ENCODE results near the gene DACT3. TPM values are rescaled to one million over a fixed set of nuclear protein-coding genes. Genes with fewer than 3 reads are reported as not detected.

DACT3 gene
- total and polyA plus RNA-seq, 7 experiments from 2014 or later = 0.07 to 1.3 (median 0.19) TPM; not detected in 2

GRCh38 chr19:46691104-46691503 lies 30.1 kb upstream of the DACT3 start:
- Histone ChIP-seq H3K4me1 (ENCODE audit: control insufficient read depth in 2 of 2, insufficient read depth in 2 of 2, low read length in 2 of 2) (no peaks in the 10 kb centered on the region), H3K4me3 (ENCODE audit: low read length) (no peak overlapping the region), H3K27ac (ENCODE audit: low read depth, low read length) (peak overlapping the region; percentile 49), H3K9me3 (ENCODE audit: control insufficient read depth in 2 of 3, low read length in 3 of 3) (no peaks in the 10 kb centered on the region), H3K36me3 (ENCODE audit: control insufficient read depth in 2 of 3, insufficient read depth in 3 of 3, low read length in 3 of 3) (peaks cover 49 to 95% (median 52%) of the 10 kb centered on the region in 3 experiments), H3K27me3 (ENCODE audit: control insufficient read depth in 2 of 2, insufficient read depth in 2 of 2, low read length in 2 of 2) (no peaks in the 10 kb centered on the region)
- Mint-ChIP-seq H3K27me3 (no peaks in the 10 kb centered on the region), H3K9me3 (peaks cover 0 to 2% (median 0%) of the 10 kb centered on the region in 11 donors), H3K4me3 (no peak overlapping the region), H3K4me1 (peaks cover 0 to 5% (median 0%) of the 10 kb centered on the region in 7 donors), H3K36me3 (peaks cover 19 to 52% (median 32%) of the 10 kb centered on the region in 5 donors), H3K27ac (peak overlapping the region in 6 of 9 donors; percentile 53 to 77 (median 61))
- no peak for DNase-seq
- intact Hi-C loops (cut with micrococcal nuclease) = loop anchor here (5.0 kb wide), 1 partner anchor 36 kb away; no protein-coding TSS in a partner anchor
- CTCF ChIA-PET = interaction anchor here (0.6 to 3.2 kb wide), 2 partner anchors 12 to 58 kb away, joined by 3 to 10 read pairs; no protein-coding TSS in a partner anchor
- no peak for ATAC-seq
- POLR2A ChIA-PET = interaction anchor here (0.5 to 0.9 kb wide), 3 partner anchors 13 to 41 kb away, joined by 3 read pairs; no protein-coding TSS in a partner anchor

GRCh38 chr19:46689358-46689757 lies 28.4 kb upstream of the DACT3 start:
- H3K27me3 ChIP-seq (ENCODE audit: control insufficient read depth in 2 of 2, insufficient read depth in 2 of 2, low read length in 2 of 2) = no peaks in the 10 kb centered on the region
- no peak for ATAC-seq
- peaks cover 0 to 4% (median 0%) of the 10 kb centered on the region in 7 donors for H3K4me1 Mint-ChIP-seq
- DNase-seq = no peak
- H3K9me3 ChIP-seq (ENCODE audit: control insufficient read depth in 2 of 3, low read length in 3 of 3) = no peaks in the 10 kb centered on the region
- peaks cover 44 to 94% (median 52%) of the 10 kb centered on the region in 3 experiments for H3K36me3 ChIP-seq (ENCODE audit: control insufficient read depth in 2 of 3, insufficient read depth in 3 of 3, low read length in 3 of 3)
- H3K27ac ChIP-seq (ENCODE audit: low read depth, low read length) = no peak overlapping the region
- no peak overlapping the region for H3K27ac Mint-ChIP-seq
- no peak overlapping the region for H3K4me3 ChIP-seq (ENCODE audit: low read length)
- H3K4me3 Mint-ChIP-seq = no peak overlapping the region
- no peaks in the 10 kb centered on the region for H3K27me3 Mint-ChIP-seq
- intact Hi-C loops (cut with micrococcal nuclease) = no loop called here
- H3K9me3 Mint-ChIP-seq = peaks cover 0 to 2% (median 0%) of the 10 kb centered on the region in 11 donors
- no peaks in the 10 kb centered on the region for H3K4me1 ChIP-seq (ENCODE audit: control insufficient read depth in 2 of 2, insufficient read depth in 2 of 2, low read length in 2 of 2)
- peaks cover 19 to 47% (median 28%) of the 10 kb centered on the region in 5 donors for H3K36me3 Mint-ChIP-seq
- CTCF ChIA-PET = no interaction called here
- POLR2A ChIA-PET = no interaction called here

- H3K27me3 Mint-ChIP-seq = no peaks in the 10 kb centered on the region
- intact Hi-C loops (cut with micrococcal nuclease) = no loop called here
- ATAC-seq = no peak
- Histone ChIP-seq H3K36me3 (ENCODE audit: control insufficient read depth in 2 of 3, insufficient read depth in 3 of 3, low read length in 3 of 3) (peaks cover 32 to 94% (median 40%) of the 10 kb centered on the region in 3 experiments), H3K27me3 (ENCODE audit: control insufficient read depth in 2 of 2, insufficient read depth in 2 of 2, low read length in 2 of 2) (no peaks in the 10 kb centered on the region), H3K27ac (ENCODE audit: low read depth, low read length) (no peak overlapping the region), H3K4me1 (ENCODE audit: control insufficient read depth in 2 of 2, insufficient read depth in 2 of 2, low read length in 2 of 2) (no peaks in the 10 kb centered on the region), H3K9me3 (ENCODE audit: control insufficient read depth in 2 of 3, low read length in 3 of 3) (no peaks in the 10 kb centered on the region), H3K4me3 (ENCODE audit: low read length) (no peak overlapping the region)
- ChIA-PET CTCF (interaction anchor here (0.7 to 1.1 kb wide), 2 partner anchors 16 to 636 kb away, joined by 4 to 5 read pairs; no protein-coding TSS in a partner anchor), POLR2A (interaction anchor here (0.6 kb wide), 1 partner anchor 16 kb away, joined by 3 read pairs; no protein-coding TSS in a partner anchor)
- peaks cover 19 to 43% (median 29%) of the 10 kb centered on the region in 5 donors for H3K36me3 Mint-ChIP-seq
- peaks cover 0 to 5% (median 0%) of the 10 kb centered on the region in 7 donors for H3K4me1 Mint-ChIP-seq
- no peaks in the 10 kb centered on the region for H3K9me3 Mint-ChIP-seq
- no peak overlapping the region for H3K27ac Mint-ChIP-seq
- no peak for DNase-seq
- H3K4me3 Mint-ChIP-seq = no peak overlapping the region
These were observed 26.6 kb upstream of the DACT3 start for GRCh38 chr19:46687438-46688145.

GRCh38 chr19:46685189-46685588 lies 24.2 kb upstream of the DACT3 start:
- intact Hi-C loops (cut with micrococcal nuclease) = no loop called here
- no peak for ATAC-seq
- DNase-seq = no peak
- Histone ChIP-seq H3K27ac (ENCODE audit: low read depth, low read length) (no peak overlapping the region), H3K36me3 (ENCODE audit: control insufficient read depth in 2 of 3, insufficient read depth in 3 of 3, low read length in 3 of 3) (peaks cover 11 to 87% (median 27%) of the 10 kb centered on the region in 3 experiments), H3K27me3 (ENCODE audit: control insufficient read depth in 2 of 2, insufficient read depth in 2 of 2, low read length in 2 of 2) (no peaks in the 10 kb centered on the region), H3K4me1 (ENCODE audit: control insufficient read depth in 2 of 2, insufficient read depth in 2 of 2, low read length in 2 of 2) (no peaks in the 10 kb centered on the region), H3K9me3 (ENCODE audit: control insufficient read depth in 2 of 3, low read length in 3 of 3) (no peaks in the 10 kb centered on the region), H3K4me3 (ENCODE audit: low read length) (no peak overlapping the region)
- Mint-ChIP-seq H3K9me3 (no peaks in the 10 kb centered on the region), H3K4me3 (no peak overlapping the region), H3K4me1 (peaks cover 0 to 5% (median 0%) of the 10 kb centered on the region in 7 donors), H3K27ac (peak overlapping the region in 3 of 9 donors; percentile 20 to 71 (median 25)), H3K27me3 (no peaks in the 10 kb centered on the region), H3K36me3 (peaks cover under 1 to 23% (median 6%) of the 10 kb centered on the region in 5 donors)
- CTCF ChIA-PET = no interaction called here
- POLR2A ChIA-PET = no interaction called here

- H3K36me3 Mint-ChIP-seq = peaks cover 0 to 38% (median 11%) of the 10 kb centered on the region in 5 donors
These were observed 17.2 kb upstream of the DACT3 start for GRCh38 chr19:46678110-46678732.

DNA sequence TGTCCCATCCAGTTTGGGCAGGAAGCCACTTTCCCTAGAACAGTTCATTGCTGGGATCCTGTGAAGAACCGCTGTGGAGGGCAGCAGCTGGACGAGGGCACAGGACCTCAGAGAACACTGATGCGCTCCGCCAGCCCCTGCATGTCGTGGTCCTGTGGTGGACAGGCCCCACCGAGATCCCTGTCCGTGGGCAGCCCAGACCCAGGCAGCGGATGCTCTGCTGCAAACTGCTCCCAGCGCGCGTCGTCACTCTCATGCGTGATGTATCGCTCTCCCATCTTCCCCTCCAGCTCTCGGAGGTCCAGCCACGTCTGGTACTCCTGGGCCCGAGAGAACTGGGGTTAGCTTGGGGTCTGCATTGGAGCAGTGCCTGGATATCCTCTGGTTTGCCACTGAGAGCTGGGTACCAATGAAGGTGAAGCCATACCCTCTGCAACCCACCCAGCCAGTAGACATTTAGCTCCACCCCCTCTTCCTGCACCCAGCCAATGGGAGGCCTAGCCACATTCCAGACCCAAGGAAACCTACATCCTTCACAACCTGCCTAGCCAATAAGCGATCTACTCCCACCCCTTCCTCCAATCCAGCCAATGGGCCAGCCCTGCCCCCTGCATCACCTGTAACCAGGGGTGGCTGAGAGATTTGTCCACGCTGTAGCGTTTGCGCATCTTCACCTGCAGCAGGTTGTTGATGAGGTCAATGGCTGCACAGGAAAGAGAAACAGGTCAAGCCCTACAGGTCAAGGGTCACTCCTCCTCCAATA lies 13.6 kb upstream of the DACT3 start:
- Mint-ChIP-seq H3K9me3 (peaks cover 0 to 7% (median 2%) of the 10 kb centered on the region in 11 donors), H3K27me3 (no peaks in the 10 kb centered on the region), H3K4me1 (peaks cover 0 to 14% (median 11%) of the 10 kb centered on the region in 7 donors), H3K27ac (peak overlapping the region in 5 of 9 donors; percentile 15 to 87 (median 70)), H3K36me3 (peaks cover 4 to 46% (median 23%) of the 10 kb centered on the region in 5 donors), H3K4me3 (no peak overlapping the region)
- H3K27ac ChIP-seq (ENCODE audit: low read depth, low read length) = no peak overlapping the region
- no peak overlapping the region for H3K4me3 ChIP-seq (ENCODE audit: low read length)
- DNase-seq (no peak), ATAC-seq (no peak)
- intact Hi-C loops (cut with micrococcal nuclease) = no loop called here
- H3K4me1 ChIP-seq (ENCODE audit: control insufficient read depth in 2 of 2, insufficient read depth in 2 of 2, low read length in 2 of 2) = no peaks in the 10 kb centered on the region
- ChIA-PET CTCF (interaction anchor here (0.6 kb wide), 1 partner anchor 28 kb away, joined by 5 read pairs; no protein-coding TSS in a partner anchor), POLR2A (no interaction called here)
- H3K36me3 ChIP-seq (ENCODE audit: control insufficient read depth in 2 of 3, insufficient read depth in 3 of 3, low read length in 3 of 3) = peaks cover 10 to 76% (median 26%) of the 10 kb centered on the region in 3 experiments
- H3K27me3 ChIP-seq (ENCODE audit: control insufficient read depth in 2 of 2, insufficient read depth in 2 of 2, low read length in 2 of 2) = no peaks in the 10 kb centered on the region
- peaks cover 0 to 3% (median 0%) of the 10 kb centered on the region in 3 experiments for H3K9me3 ChIP-seq (ENCODE audit: control insufficient read depth in 2 of 3, low read length in 3 of 3)

More at GRCh38 chr19:46678110-46678732, 17.2 kb upstream of the DACT3 start:
- peaks cover 0 to 18% (median 13%) of the 10 kb centered on the region in 7 donors for H3K4me1 Mint-ChIP-seq
- intact Hi-C loops (cut with micrococcal nuclease) = no loop called here
- no peak overlapping the region for H3K4me3 Mint-ChIP-seq
- ATAC-seq = peak; percentile 96
- peak overlapping the region in 5 of 9 donors; percentile 68 to 82 (median 76) for H3K27ac Mint-ChIP-seq
- Histone ChIP-seq H3K9me3 (ENCODE audit: control insufficient read depth in 2 of 3, low read length in 3 of 3) (no peaks in the 10 kb centered on the region), H3K4me1 (ENCODE audit: control insufficient read depth in 2 of 2, insufficient read depth in 2 of 2, low read length in 2 of 2) (no peaks in the 10 kb centered on the region), H3K36me3 (ENCODE audit: control insufficient read depth in 2 of 3, insufficient read depth in 3 of 3, low read length in 3 of 3) (peaks cover 27 to 90% (median 33%) of the 10 kb centered on the region in 3 experiments), H3K27me3 (ENCODE audit: control insufficient read depth in 2 of 2, insufficient read depth in 2 of 2, low read length in 2 of 2) (no peaks in the 10 kb centered on the region), H3K4me3 (ENCODE audit: low read length) (no peak overlapping the region), H3K27ac (ENCODE audit: low read depth, low read length) (no peak overlapping the region)
- POLR2A ChIA-PET = no interaction called here
- H3K27me3 Mint-ChIP-seq = no peaks in the 10 kb centered on the region
- peak; percentile 35 to 66 (median 59) for DNase-seq
- CTCF ChIA-PET = interaction anchor here (0.8 kb wide), 1 partner anchor 25 kb away, joined by 3 read pairs; no protein-coding TSS in a partner anchor
- peaks cover 0 to 2% (median 0%) of the 10 kb centered on the region in 11 donors for H3K9me3 Mint-ChIP-seq

Data from naive thymus-derived CD4-positive, alpha-beta T cell (primary cell).